GM19035 (cell line): ENCODE results near the gene TMC8.
A peak's percentile ranks its signal among the peaks of the same experiment; 100 is the strongest.

Experiments
- ATAC-seq: cut with Tn5 transposase; IDR thresholded peaks from one replicate; pipeline ENCODE4 v1.9.1; 2021; ENCODE audit not compliant: unreplicated experiment

The TMC8 gene

DNA sequence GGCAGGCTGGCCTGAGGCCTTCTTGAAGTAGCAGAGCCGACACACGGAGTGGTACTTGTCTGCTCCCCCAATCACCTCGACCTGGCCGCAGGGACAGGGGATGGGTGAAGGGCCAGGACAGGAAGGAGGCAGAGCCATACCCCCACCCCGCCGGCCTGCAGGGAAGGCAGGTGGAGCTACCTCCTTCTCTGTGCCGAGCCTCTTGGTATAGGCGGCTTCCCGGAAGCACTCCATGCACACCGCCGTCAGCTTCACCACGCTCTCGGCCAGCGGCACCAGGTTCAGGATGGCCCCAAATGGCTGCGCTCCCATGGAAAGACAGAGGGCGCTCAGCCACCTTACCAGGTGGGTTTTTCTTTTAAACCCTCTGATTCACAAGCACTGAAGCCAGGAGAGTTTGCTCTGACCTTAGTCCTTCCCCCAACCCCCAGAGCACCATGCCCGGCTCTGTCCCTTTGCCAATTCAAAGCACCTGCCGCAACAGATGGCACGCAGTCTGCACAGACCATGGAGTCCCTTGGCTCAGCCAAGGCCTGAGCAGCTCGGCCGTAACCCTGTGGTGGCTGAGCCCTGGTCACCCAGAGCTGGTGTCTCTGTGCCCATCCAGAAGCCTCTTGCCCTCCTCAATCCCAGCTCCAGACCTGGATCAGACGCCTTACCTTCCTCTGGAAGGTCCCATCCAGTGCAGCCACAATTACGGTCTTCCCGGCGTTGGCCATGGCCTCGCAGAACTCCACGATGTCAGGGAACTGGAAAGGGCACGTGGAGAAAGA is 44.5 kb downstream of the TMC8 start:
- ATAC-seq, result no peak

GRCh38 chr17:78175643-78175981 is 45.0 kb downstream of the TMC8 start:
- ATAC-seq, result no peak

DNA sequence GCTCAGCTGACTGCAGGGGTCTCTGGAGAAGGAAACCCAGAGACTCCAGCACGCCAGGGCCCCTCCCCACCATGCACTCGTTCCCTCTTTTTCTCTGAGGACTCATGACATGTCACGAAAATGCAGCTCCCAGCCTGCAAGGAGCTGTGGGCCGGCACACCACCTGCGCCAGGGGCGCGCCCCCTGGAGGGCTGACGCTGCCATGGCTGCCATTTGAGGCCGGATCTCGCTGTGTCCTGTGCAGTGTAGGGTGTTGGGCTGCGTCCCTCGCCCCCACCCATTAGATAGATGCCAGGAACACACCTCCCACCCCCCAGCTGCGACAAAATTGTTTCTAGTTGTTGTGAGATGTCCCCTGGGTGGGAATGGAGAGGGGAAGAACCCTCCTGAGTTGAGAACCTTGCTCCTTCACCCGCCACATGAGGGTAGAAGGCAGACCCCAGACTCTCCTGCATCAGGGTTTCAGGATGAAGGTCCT is 46.0 kb downstream of the TMC8 start:
- peak; percentile 38 for ATAC-seq

GRCh38 chr17:78179372-78179771 is 48.8 kb downstream of the TMC8 start:
- no peak for ATAC-seq

- no peak for ATAC-seq
Measured at GRCh38 chr17:78180083-78180482, 49.5 kb downstream of the TMC8 start.

- ATAC-seq, result no peak
Measured at GRCh38 chr17:78180508-78180907, 49.9 kb downstream of the TMC8 start.

DNA sequence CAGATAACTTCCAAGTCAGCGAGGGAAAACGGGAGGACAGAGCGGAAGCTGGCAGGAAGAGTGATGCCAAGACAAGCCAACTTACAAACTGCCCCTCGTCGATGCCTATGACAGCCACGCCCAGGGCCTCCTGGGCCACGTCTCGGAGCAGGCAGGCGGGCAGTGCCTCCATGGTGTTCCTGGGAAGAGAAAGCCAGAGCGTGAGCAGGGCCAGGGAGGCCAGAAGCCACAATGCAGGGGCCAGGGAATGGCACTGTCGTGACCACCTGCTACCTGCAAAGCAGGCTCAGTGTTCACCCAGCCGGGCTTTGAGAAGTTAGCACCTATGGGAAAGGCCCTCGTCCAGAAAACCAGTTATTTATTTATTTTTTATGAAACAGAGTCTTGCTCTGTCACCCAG is 51.9 kb downstream of the TMC8 start:
- no peak for ATAC-seq

DNA sequence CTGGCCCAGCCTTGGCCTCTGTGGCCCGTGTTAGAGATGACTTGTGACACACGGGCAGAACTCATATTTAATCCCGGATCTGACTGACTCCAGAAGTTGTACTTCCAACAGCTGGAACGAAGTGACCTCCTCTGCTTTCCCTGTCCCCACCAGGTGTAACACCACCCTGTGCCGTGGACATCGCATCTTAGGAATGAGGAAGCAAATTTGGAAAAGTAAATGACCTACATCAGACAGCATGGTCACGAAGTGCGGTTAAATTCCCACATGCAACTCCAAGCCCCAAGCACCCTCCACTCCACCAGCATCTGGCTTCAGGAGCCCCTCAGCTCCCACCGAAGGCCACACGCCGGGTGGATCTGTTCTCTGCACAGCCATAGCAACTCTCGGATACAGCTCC is 53.3 kb downstream of the TMC8 start:
- no peak for ATAC-seq

GRCh38 chr17:78184351-78184750 is 53.8 kb downstream of the TMC8 start:
- ATAC-seq, result no peak

DNA sequence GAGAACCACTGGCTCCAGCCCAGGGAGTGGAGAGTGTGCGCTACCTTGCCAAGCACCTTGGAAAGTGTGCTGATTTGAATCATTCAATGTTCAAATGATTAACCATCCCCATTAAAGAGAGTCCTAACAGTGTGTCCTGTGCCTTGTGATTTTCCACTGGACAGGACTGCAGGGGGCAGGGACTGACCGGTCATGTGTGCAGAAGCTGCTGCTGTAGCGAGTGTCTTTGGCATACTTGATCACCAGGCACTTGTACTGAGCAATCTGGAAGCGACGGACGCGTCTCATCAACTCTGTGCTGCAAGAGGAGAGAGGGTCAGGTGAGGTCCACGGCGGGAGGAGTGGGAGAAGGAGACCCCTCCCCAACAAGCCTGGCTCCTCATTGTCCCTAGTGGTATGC is 54.3 kb downstream of the TMC8 start:
- ATAC-seq, result no peak

- no peak for ATAC-seq
Measured at GRCh38 chr17:78185981-78186691, 55.6 kb downstream of the TMC8 start.

- peak; percentile 90 for ATAC-seq
Measured at GRCh38 chr17:78186692-78187595, 56.4 kb downstream of the TMC8 start, which contains the start of the genes AFMID and TK1. TSS of gene AFMID (plus strand) at chr17:78187362. CDS start at chr17:78187371, 9 bp downstream. TSS of gene TK1 (minus strand) at chr17:78187052. CDS start at chr17:78186994, 58 bp downstream.
